Endometrial microvascular endothelial cells (primary cell): ENCODE measurements around the gene ZNF223. TPM values are rescaled to one million over a fixed set of nuclear protein-coding genes. Genes with fewer than 3 reads are reported as not detected.

Experiments
- in situ Hi-C: cut with HindIII; loops from 2 replicates; pipeline ENCODE4 v1.10.0; 2017; ENCODE audit warnings: low sequenced_read_pairs, low pct_unique_long_range_greater_than_20kb; ENCODE audit errors: inconsistent ontology term
- total RNA-seq: library from RNA; depleted of rRNA; stranded (reverse); fragments of >200 nt; gene quantifications from one replicate; pipeline ENCODE4 v1.2.3, GENCODE V29; 2015; ENCODE audit errors: inconsistent ontology term

The ZNF223 gene
- 10.2 TPM for total RNA-seq

DNA sequence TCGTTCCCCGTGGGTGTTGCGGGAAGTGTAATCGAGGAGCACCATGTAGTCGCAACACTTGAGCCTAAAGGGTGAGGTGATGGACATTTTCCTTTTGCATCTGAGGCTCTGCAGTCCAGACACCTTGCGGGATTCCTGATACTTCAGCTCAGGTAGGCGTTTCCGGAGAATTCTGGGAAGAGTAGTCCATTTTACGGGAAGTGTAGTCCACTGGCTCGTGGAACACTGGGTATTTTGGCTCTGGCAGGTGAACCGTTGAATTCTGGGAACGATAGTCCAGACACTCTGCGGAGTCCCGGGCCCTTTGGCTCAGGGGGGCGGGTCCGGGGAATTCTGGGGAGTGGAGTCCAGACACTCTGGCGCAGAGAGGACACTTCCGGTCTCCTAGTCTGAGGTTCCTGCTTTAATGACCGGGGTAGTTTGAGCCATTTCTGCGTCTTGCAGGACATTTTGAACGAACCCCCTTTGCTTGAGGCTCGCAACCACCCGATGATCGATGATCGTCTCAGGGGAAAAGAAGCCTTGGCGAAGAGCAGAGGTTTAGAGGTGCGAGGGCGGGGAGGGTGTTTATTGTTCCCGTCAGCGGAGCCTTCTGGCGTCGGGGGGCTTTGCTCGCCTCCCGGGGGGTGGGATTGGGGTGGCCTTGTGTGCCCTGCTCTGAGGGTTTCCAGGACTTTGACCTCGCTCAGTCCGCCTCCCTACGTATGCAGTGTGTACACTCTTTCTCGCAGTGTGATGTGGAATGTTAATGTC is at the start of gene ZNF223:
ZNF223 (plus strand) TSS at position 387 of the 753 bp plus-strand sequence. CDS start 3,141 bp downstream, outside the sequence.
- in situ Hi-C loops, result no loop called here

DNA sequence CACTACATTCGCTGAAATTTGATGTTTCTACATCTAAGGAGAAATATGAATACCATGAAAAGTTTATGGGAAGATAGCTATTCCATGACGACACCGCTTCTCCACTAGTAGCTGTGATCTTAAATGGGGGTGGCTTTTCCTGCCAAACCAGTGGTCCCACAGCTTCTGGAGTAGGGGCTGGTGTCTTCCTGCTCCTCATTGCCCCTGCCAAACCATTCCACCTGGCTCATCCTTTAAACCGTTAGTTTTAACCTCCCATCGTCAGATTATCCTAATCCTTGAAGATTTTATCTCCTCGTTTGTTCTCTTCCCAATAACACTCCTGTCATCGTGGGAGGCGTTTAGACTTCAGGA is 49.6 kb upstream of the ZNF223 start:
- in situ Hi-C loops, result no loop called here

DNA sequence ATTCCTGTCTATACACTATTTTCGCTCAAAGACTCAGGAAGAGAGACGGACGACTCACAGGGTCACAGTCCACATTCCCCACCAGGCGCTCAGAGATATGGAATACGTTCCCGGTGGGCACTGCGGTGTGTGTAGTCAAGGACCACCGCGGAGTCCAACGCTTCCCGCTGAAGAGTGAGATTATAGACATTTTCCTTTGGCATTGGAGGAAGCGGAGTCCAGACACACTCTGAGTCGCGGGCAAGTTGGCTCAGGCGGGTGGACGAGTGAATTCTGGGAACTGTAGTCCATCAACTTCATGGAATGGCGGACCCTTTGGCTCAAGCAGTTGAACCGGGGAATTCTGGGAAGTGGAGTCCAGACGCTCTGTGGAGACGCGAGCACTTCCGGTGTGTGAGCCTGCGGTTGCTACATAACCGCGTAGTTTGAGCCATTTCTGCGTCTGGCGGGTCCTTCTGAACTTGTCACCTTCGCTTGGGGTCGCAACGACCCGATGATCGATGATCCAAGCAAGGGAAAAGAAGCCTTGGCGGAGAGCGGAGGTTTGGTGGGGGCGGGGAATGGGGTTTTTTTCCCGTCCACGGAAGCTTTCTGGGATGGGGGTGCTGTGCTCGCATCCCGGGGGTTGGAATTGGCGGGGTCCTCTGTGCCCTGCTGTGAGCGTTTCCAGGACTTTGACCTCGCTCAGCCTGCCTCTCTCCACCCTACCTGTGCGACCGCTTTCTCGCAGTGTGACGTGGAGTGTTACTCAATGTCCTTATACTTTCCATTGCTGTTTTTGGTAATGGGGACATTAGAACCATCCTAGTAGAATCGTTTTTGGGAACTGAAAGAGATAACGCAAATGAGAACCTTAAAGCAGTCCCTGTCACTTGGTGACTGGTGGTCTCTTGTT is 49.0 kb upstream of the ZNF223 start, which contains the start of gene ZNF230:
ZNF230 (plus strand) TSS at position 392 of the 895 bp plus-strand sequence. CDS start 4,122 bp downstream, outside the sequence.
- in situ Hi-C loops, result no loop called here

DNA sequence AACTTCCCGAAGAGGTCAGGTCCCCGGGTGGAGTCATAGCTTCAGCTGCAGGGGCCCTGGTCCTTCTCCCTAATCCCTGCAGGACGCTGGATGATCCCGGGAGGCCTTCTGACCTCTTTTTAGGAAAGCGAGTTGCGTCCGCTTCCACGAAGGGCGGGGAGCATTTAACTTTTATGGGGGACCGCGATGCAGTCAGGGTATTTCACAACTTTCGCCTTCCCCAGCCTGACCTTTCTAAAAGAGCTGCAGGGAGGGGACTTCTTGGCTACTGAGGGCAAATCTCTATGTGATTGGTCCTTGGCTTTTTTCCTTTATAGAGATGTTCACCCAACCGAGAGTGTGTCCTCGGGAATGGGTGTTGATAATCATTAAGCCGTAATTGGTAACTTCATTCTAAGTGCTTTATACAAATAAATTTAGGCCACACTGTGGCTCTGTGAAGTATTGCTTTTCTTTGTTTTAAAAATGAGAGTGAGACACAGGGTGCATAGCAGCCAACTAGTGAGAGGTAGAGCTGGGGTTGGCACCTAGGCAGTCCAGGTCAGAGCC is 48.3 kb upstream of the ZNF223 start:
- in situ Hi-C loops, result no loop called here

DNA sequence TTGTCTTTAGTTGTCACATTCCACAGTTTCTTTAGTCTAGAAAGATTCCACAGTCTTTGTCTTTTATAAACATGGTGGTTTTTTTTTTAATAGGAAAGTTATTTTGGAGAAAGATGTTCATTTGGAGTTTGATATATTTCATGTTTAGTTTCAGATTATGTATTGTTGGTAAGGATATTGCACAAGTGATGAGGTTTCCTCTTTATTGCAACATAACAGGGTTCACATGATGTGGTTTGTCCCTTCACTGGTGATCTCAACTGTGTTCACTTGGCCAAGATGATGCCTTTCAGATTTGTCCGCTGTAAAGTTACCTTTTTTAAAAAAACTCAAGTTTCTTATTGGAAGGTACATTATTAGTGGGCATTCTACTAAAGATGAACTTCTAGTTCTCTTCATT is 45.9 kb upstream of the ZNF223 start:
- in situ Hi-C loops, result no loop called here

DNA sequence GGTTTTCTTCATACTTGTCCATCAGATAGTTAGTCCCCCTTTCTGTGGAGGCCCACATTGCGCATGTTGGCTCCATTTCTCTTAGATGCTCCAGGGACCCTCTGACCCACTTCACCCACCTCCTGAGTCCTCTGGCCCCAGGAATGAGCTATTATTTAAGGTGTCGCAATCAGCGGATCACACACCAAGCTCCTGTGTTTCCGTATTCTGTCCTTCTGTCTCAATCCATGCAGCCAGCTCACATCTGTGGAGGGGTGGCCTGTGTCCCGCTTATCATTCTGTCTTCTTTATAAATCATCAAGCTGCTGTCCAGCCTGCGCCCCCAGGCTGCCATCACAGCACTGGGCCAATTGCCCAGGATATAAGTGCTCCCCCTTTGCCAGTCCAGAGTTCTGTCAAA is 44.4 kb upstream of the ZNF223 start:
- in situ Hi-C loops, result no loop called here

DNA sequence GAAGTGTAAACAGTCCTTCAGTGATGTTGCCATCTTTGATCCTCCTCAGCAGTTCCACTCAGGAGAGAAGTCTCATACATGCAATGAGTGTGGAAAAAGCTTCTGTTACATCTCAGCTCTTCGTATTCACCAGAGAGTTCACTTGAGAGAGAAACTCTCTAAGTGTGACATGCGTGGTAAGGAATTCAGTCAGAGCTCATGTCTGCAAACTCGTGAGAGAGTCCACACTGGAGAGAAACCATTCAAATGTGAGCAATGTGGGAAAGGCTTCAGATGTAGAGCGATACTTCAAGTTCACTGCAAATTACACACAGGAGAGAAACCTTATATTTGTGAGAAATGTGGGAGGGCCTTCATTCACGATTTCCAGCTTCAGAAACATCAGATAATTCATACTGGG is 41.4 kb upstream of the ZNF223 start:
- in situ Hi-C loops, result no loop called here

DNA sequence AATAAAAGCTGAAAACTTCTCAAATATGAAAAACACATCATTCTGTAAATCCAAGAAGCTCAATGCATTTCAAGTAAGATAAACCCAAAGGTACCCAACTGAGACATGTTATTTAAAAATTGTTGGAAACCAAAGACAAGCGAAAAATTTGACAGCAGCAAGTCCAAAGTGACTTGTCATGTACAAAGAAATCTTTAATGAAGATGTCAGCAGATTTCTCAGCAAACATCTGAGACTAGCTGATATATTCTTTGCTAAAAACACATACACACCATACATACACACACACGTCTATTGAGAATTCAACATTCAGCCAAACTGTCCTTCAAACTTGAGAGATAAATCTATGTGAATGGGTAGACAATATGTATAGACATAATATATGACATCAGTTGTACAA is 32.3 kb upstream of the ZNF223 start:
- in situ Hi-C loops, result no loop called here

DNA sequence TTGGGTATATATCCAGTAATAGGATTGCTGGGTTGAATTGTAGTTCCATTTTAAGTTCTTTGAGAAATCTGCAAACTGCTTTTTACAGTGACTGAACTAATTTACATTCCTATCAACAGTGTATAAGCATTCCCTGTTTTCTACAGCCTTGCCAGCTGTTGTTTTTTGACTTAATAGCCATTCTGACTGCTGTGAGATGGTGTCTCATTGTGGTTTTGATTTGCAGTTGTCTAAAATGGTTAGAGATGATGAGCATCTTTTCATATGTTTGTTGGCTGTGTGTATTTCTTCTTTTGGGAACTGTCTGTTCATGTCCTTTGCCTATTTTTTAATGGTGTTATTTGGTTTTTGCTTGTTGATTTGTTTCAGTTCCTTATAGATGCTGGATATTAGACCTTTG is 30.6 kb upstream of the ZNF223 start:
- in situ Hi-C loops, result no loop called here

DNA sequence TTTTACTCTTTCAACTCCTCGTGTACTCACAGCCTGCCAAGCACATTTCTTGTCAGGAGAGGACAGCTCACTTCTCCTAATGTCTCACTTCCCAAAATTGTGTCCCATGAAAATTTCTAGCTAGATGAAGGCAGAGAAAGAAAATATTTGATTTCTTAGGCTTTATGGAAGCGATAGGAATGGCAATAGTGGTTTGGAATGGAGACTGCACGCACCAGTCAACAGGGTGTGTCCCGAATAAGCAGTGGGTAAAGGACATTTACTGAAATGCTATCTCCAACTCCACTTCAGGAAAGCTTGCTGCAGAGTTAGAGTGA is 27.0 kb upstream of the ZNF223 start:
- in situ Hi-C loops, result no loop called here

DNA sequence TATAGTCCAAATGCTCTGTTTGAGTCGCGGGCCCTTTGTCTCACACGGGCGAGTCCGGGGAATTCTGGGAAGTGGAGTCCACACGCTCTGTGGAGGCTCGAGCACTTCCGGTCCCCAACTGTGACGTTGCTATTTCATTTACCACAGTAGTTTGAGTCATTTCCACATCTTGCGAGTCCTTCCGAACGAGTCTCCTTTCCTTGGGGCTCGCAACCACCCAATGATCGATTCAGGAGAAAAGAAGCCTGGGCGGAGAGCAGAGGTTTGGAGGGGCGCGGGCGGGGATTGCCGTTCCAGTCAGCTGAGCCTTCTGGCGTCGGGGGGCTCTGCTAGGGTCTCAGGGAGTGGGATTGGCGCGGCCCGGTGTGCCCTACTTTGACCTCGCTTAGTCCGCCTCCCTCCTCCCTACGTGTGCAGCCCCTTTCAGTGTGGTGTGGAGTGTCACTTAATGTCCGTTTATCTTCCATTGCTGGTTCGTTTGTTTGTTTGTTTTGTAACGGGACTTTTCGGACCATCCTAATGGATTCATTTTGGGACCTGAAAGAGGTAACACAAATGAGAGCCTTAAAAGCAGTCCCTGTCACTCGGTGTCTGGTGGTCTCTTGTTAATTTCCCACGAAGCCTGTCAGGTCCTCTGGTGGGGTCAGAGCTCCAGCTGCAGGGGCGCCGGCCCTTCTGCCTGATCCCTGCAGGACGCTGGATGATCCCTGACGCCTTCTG is 26.5 kb upstream of the ZNF223 start, which contains the start of gene ZNF222:
ZNF222 (plus strand) TSS at position 163 of the 720 bp plus-strand sequence; CDS start at position 221, 58 bp downstream.
- in situ Hi-C loops, result no loop called here

DNA sequence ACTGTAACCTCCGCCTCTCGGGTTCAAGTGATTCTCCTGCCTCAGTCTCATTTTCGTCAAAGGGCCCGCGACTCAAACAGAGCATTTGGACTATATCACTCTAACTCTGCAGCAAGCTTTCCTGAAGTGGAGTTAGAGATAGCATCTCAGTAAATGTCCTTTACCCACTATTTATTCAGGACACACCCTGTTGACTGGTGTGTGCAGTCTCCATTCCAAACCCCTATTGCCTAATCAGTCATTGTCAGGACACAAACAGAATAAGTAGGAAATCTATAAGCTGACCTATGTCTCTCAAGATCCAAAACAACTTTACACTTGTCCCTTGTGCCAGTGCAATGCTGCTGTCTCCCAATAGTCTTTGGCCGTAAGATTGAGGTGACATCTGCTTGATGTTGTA is 25.2 kb upstream of the ZNF223 start:
- in situ Hi-C loops, result no loop called here

DNA sequence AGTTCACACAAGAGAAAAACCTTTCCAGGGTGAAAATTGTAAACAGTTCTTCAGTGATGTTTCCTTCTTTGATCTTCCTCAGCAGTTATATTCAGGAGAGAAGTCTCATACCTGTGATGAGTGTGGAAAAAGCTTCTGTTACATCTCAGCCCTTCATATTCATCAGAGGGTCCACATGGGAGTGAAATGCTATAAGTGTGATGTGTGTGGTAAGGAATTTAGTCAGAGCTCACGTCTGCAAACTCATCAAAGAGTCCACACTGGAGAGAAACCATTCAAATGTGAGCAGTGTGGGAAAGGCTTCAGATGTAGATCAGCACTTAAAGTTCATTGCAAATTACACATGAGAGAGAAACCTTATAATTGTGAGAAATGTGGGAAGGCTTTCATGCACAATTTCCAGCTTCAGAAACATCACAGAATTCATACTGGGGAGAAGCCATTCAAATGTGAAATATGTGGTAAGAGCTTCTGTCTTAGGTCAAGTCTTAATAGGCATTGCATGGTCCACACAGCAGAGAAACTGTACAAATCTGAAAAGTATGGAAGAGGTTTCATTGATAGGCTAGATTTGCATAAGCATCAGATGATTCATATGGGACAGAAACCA is 19.7 kb upstream of the ZNF223 start:
- in situ Hi-C loops, result no loop called here

DNA sequence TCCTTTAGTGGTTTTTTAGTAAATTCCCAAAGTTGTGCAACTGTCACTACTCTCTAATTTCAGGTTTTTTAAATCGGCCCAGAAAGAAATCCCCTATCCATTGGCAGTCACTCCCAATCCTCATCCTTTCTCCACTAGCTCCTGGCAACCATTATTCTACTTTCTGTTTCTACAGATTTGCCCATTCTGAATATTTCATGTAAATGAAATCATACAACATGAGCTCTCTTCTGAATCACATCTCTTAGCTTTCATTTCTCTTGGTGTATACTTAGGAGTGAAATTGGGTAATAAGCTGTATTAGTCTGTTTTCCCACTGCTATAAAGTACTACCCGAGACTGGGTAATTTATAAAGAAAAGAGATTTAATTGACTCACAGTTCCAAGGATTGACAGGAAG is 9.7 kb upstream of the ZNF223 start:
- in situ Hi-C loops, result no loop called here

DNA sequence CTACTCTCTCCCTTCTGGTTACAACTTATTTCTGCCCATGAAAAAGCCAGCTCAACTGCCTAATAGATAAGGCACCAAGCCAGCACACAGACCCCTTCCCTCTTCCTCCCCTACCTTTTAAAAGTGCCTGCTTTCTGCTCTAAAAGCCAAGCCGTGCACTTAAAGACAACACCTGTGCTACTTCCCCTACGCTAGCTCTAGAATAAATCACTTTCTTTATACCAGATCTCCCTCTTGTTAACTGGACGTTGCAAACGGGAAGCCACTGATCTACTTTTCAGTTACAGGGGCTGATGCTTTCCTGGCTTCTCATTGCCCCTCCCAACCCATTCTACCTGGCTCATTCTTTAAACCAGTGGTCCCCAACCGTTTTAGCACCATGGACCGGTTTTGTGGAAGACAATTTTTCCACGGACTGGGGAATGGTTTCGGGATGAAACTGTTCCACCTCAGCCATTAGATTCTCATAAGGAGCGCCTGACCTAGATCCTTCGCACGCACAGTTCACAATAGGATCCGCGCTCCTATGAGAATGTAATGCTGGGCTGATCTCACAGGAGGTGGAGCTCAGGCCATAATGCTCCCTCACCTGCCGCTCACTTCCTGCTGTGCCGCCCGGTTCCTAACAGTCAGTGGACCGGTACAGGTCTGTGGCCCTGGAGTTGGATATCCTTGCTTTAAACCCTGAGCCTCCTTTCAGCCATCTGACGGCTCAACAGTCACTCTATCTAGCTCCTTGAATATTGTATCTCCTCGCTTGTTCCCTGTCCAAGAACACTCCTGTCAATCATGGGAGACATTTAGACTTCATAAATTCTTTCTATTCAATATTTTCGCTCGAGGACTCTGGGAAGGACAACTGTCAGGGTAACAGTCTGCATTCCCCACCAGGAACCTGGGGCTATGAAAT is 841 bp upstream of the ZNF223 start:
- in situ Hi-C loops, result no loop called here

DNA sequence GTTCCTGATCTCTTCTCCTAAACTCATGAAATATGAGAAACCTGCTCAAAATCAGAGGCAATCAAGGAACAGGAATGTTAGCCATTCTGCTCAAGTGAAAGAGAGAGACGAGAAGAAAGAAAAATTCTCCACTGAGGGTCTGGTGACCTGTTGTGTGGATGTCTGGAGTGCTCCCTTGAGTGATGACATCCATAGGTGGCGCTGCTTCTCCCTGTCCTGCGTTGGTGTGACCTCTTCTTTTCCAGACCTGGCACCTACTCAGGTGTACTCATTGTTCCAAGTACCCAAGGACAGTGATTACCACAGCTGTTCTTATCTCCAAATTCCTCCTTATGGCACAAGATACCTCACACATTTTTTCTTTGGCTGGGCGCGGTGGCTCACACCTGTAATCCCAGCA is 4.0 kb downstream of the ZNF223 start:
- in situ Hi-C loops, result no loop called here

DNA sequence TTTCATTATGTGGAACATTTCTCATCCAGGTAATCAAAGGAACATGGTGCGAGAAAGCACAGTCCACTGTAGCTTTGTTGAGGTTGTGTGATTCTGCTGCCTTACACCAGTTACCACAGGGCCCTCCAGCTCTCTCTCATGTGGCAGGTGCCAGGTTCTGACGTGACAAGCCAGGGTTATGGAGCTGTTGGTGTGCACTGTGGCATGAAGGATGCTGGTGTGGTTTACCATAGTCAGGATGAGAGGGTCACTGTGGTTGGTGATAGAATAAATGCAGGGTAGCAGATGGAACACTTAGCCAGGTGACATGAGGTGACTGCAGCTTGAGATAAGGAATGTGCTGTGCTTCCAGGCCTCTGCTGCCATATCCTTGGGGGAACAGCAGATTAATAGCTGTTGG is 7.4 kb downstream of the ZNF223 start:
- in situ Hi-C loops, result no loop called here

DNA sequence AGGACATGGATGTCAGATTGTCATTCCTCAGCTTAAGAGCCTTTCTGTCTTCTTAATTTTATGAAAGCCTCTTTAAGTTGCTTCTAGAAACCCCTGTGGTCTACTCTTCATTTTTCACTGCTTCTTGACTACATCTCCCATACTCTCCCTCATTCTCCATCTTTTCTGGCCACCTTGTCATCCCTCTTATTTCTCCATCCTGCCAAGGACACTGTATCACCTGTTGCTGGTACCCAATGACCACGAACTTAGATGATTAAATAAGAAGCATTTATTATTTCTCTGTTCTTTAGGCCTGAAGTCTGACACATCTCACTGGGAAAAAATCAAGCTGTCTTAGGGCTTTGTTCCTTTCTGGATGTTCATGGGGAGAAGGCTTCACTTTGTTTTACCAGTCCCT is 9.2 kb downstream of the ZNF223 start:
- in situ Hi-C loops, result no loop called here
